K562 treated with DMSO at 1 percent for 48 hours (cell line): ENCODE measurements around the gene LSM8. TPM values are rescaled to one million over a fixed set of nuclear protein-coding genes. Genes with fewer than 3 reads are reported as not detected.

Experiments
- total RNA-seq: library from RNA; unstranded; fragments of 300-600 nt; gene quantifications from 2 replicates; pipeline ENCODE4 v1.2.3, GENCODE V29; 2022; ENCODE audit warnings: low replicate concordance; ENCODE audit errors: extremely low read depth

Gene LSM8
- total RNA-seq, result not detected in 2 replicates

DNA sequence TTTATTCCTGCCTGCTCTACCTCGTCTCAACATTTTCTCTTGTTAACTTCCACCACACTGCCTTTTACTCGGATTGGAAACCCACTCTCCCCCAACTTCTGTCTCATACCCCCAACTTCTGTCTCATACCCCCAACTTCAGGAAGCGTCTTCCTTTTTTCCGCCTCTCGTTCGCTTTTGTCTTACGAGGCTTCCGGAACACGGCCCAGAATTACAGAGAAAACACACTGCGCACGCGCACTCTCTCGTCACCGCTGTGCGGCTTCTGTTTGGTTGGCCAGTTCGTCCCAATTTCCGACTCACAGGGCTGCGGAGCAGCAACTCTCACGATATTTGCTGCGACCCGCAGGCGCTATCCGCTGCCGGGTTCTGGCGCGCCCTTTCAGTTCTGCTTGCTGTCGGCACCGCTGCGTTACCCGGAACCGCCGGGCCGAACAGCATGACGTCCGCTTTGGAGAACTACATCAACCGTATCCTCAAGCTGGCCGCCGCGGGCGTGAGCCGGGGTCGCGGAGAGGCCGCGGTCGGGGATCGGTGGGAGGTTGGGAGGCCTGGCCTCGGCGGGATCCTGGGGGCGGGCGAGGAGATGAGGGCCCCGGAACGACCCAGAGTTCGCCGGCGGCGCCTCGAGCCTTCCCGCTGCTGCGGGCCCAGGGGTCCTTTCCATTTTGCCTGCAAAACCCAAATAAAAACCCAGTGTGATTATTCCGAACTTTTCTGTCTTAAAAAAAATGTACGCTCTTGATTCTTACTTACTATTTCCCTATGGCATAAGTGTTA lies at the start of gene LSM8:
TSS of gene LSM8 (plus strand) at position 379 of the 779 bp plus-strand sequence. CDS start at position 439, 60 bp downstream.

DNA sequence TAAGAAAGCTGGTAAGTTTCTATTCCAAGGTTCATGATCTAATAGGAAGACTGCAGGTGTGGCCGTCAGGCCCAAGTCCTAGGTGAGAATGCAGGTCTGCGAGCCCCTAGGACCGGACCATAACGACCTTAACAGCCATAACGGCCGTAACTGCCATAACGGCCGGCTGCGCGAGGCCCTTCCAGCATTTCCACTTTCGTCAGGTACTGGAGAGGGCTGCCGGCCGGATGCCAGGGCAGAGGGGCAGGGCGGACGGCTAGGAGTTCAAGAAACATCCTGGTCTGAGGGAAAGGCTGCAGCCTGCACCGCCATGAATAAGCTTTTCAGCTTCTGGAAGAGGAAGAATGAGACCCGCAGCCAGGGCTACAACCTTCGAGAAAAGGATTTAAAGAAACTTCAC lies 40.6 kb downstream of the LSM8 start, which contains the start of gene ANKRD7:
TSS of gene ANKRD7 (plus strand) at position 184 of the 400 bp plus-strand sequence. CDS start at position 311, 127 bp downstream.

Other genes starting within 250 kb of the LSM8 start
- not detected in 2 replicates for gene ANKRD7, start 40.5 kb downstream of the LSM8 start, total RNA-seq